Panc1 (cell line): Measurements from ENCODE around the gene NFILZ.
"Not testable (repeated sequence)": the region's sequence is repeated elsewhere in the genome, so short reads cannot be mapped to it uniquely, and the experiment has no call there.

Source experiments
- CTCF ChIP-seq: fragments of 450-650 bp; IDR thresholded peaks from 2 replicates; pipeline ENCODE4 v1.5.1; 2017; ENCODE audit warnings: mild to moderate bottlenecking
- REST ChIP-seq, 2 experiments: IDR thresholded peaks; 2 replicates each; pipeline ENCODE4 v1.6.1; 2011 to 2012; ENCODE audit warnings: low read depth in 2 of 2, control low read depth in 1 of 2, low read length in 1 of 2, mild to moderate bottlenecking in 1 of 2, moderate library complexity in 1 of 2; ENCODE audit not compliant: insufficient read depth in 1 of 2

GRCh38 chr19:8617325-8617724 lies 13.1 kb upstream of the NFILZ start:
- not testable (repeated sequence) for TF ChIP-seq CTCF; REST (IDR thresholded peaks at IDR 0.05; ENCODE audit: insufficient read depth in 1 of 2, low read depth in 2 of 2, low read length in 1 of 2)
